Hippocampal formation (tissue), 2 donors: ENCODE data around the gene UBE2S.

Source experiments
- DNase-seq, 2 donors: peaks; one replicate each; lab custom pipeline; 2025; lab: John Stamatoyannopoulos, UW

Gene UBE2S

GRCh38 chr19:55383279-55384130 is 24.1 kb downstream of the UBE2S start:
- peak; percentile 24 to 33 for DNase-seq

GRCh38 chr19:55382522-55383054 is 25.0 kb downstream of the UBE2S start:
- DNase-seq = no peak

- no peak for DNase-seq
Measured at GRCh38 chr19:55382013-55382412, 25.6 kb downstream of the UBE2S start.

- DNase-seq = no peak
Measured at GRCh38 chr19:55379174-55379573, 28.4 kb downstream of the UBE2S start.

- DNase-seq = no peak
Measured at GRCh38 chr19:55377356-55378131, 30.0 kb downstream of the UBE2S start.

- no peak for DNase-seq
Measured at GRCh38 chr19:55376241-55376933, 31.2 kb downstream of the UBE2S start, which contains the start of gene TMEM190. Gene TMEM190, plus strand, starts transcription at chr19:55376826. Its CDS starts 28 bp downstream, at chr19:55376854.

- DNase-seq = no peak
Measured at GRCh38 chr19:55373993-55374757, 33.4 kb downstream of the UBE2S start.

GRCh38 chr19:55373306-55373992 is 34.1 kb downstream of the UBE2S start:
- DNase-seq = no peak

GRCh38 chr19:55372316-55373081 is 35.1 kb downstream of the UBE2S start:
- no peak for DNase-seq

GRCh38 chr19:55370305-55370988 is 37.1 kb downstream of the UBE2S start, which contains the start of gene IL11:
Gene IL11, minus strand, starts transcription at chr19:55370463. Its CDS starts 153 bp downstream, at chr19:55370310.
- no peak for DNase-seq

- no peak for DNase-seq
Measured at GRCh38 chr19:55369653-55370304, 37.8 kb downstream of the UBE2S start.

- no peak for DNase-seq
Measured at GRCh38 chr19:55368701-55369563, 38.7 kb downstream of the UBE2S start.

GRCh38 chr19:55368106-55368505 is 39.5 kb downstream of the UBE2S start:
- no peak for DNase-seq

- DNase-seq = no peak
Measured at GRCh38 chr19:55366790-55367189, 40.8 kb downstream of the UBE2S start.

GRCh38 chr19:55365964-55366363 is 41.6 kb downstream of the UBE2S start:
- DNase-seq = no peak

GRCh38 chr19:55365245-55365644 is 42.3 kb downstream of the UBE2S start:
- DNase-seq = no peak

- DNase-seq = no peak
Measured at GRCh38 chr19:55362990-55363716, 44.4 kb downstream of the UBE2S start, which contains the start of gene GARIN5B. Gene GARIN5B, minus strand, starts transcription at chr19:55363260. Its CDS starts 194 bp downstream, at chr19:55363066.
